HepG2 (cell line): ENCODE results near the gene SIRPB2. TPM values are rescaled to one million over a fixed set of nuclear protein-coding genes. Genes with fewer than 3 reads are reported as not detected.

Source experiments
- CHCHD3 ChIP-seq: sonication (generic); formaldehyde crosslinking; IDR thresholded peaks from 2 replicates; pipeline ENCODE4 v1.8.0; 2022; ENCODE audit warnings: mild to moderate bottlenecking, missing genetic modification reagents, moderate library complexity
- DMTF1 ChIP-seq: sonication (generic); formaldehyde crosslinking; IDR thresholded peaks from 2 replicates; pipeline ENCODE4 v1.4.0; 2020; ENCODE audit warnings: mild to moderate bottlenecking, missing genetic modification reagents
- DPF2 ChIP-seq: sonication (generic); formaldehyde crosslinking; IDR thresholded peaks from 2 replicates; pipeline ENCODE4 v1.4.0; 2020; ENCODE audit warnings: mild to moderate bottlenecking, low read depth, missing genetic modification reagents, borderline replicate concordance
- EED ChIP-seq: sonication (generic); formaldehyde crosslinking; IDR thresholded peaks from 2 replicates; pipeline ENCODE4 v1.5.0; 2020; ENCODE audit warnings: mild to moderate bottlenecking, missing genetic modification reagents
- ETV6 ChIP-seq: sonication (generic); formaldehyde crosslinking; conservative IDR thresholded peaks from 2 replicates; pipeline ENCODE4 v1.4.0; 2020; ENCODE audit warnings: missing genetic modification reagents
- FOSL1 ChIP-seq: sonication (generic); formaldehyde crosslinking; IDR thresholded peaks from 2 replicates; pipeline ENCODE4 v1.9.0; 2021; ENCODE audit warnings: missing genetic modification reagents, borderline replicate concordance
- KLF16 ChIP-seq, 2 experiments: sonication (generic) in 1 of 2; formaldehyde crosslinking in 1 of 2; IDR thresholded peaks; 2 replicates each; pipeline versions ENCODE4 v1.6.1 to v1.8.0; 2016 to 2023; ENCODE audit warnings: missing genetic modification reagents in 2 of 2, missing compliant biosample characterization in 1 of 2
- MAZ ChIP-seq, 2 experiments: sonication (generic) in 1 of 2; formaldehyde crosslinking in 1 of 2; IDR thresholded peaks; 2 replicates each; pipeline versions ENCODE4 v1.5.0 to v1.6.1; 2012 to 2020; ENCODE audit warnings: low read depth in 2 of 2, mild to moderate bottlenecking in 2 of 2, borderline replicate concordance in 1 of 2, improper control_type of control experiment in 1 of 2, low read length in 1 of 2, missing genetic modification reagents in 1 of 2, moderate library complexity in 1 of 2
- NAIF1 ChIP-seq: sonication (generic); formaldehyde crosslinking; IDR thresholded peaks from 2 replicates; pipeline ENCODE4 v1.5.0; 2020; ENCODE audit warnings: mild to moderate bottlenecking, missing genetic modification reagents, borderline replicate concordance
- RFXANK ChIP-seq: IDR thresholded peaks from 2 replicates; pipeline ENCODE4 v1.6.1; 2016
- SAFB2 ChIP-seq: sonication (generic); formaldehyde crosslinking; IDR thresholded peaks from 2 replicates; pipeline ENCODE4 v1.5.1; 2020; ENCODE audit warnings: missing genetic modification reagents, low read depth, mild to moderate bottlenecking, borderline replicate concordance
- SNRNP70 ChIP-seq: fragments of 200-400 bp; formaldehyde crosslinking; IDR thresholded peaks from 2 replicates; pipeline ENCODE4 v1.6.1; 2017; ENCODE audit warnings: mild to moderate bottlenecking, low read depth, low read length, moderate library complexity
- STAG1 ChIP-seq: sonication (generic); formaldehyde crosslinking; IDR thresholded peaks from 2 replicates; pipeline ENCODE4 v1.4.0; 2020; ENCODE audit warnings: missing genetic modification reagents
- ZBTB21 ChIP-seq: sonication (generic); formaldehyde crosslinking; IDR thresholded peaks from 2 replicates; pipeline ENCODE4 v1.4.0; 2020; ENCODE audit warnings: missing genetic modification reagents
- ZNF276 ChIP-seq: sonication (generic); formaldehyde crosslinking; IDR thresholded peaks from 2 replicates; pipeline ENCODE4 v1.4.0; 2020; ENCODE audit warnings: mild to moderate bottlenecking, low read depth, missing genetic modification reagents
- ZNF30 ChIP-seq: sonication (generic); formaldehyde crosslinking; IDR thresholded peaks from 2 replicates; pipeline ENCODE4 v1.5.0; 2020; ENCODE audit warnings: mild to moderate bottlenecking, missing genetic modification reagents
- ZNF670 ChIP-seq: sonication (generic); formaldehyde crosslinking; IDR thresholded peaks from 2 replicates; pipeline ENCODE4 v1.8.0; 2022; ENCODE audit warnings: mild to moderate bottlenecking, missing genetic modification reagents, borderline replicate concordance
- ZNF772 ChIP-seq: sonication (generic); formaldehyde crosslinking; IDR thresholded peaks from 2 replicates; pipeline ENCODE4 v1.5.0; 2020; ENCODE audit warnings: mild to moderate bottlenecking, missing genetic modification reagents
- ZNF777 ChIP-seq: sonication (generic); formaldehyde crosslinking; IDR thresholded peaks from 2 replicates; pipeline ENCODE4 v1.4.0; 2020; ENCODE audit warnings: missing genetic modification reagents
- ZSCAN29 ChIP-seq: sonication (generic); formaldehyde crosslinking; conservative IDR thresholded peaks from 2 replicates; pipeline ENCODE4 v1.4.0; 2020; ENCODE audit warnings: mild to moderate bottlenecking, missing genetic modification reagents
- polyA plus RNA-seq, 8 experiments: library from polyadenylated mRNA; depleted of rRNA in 3 of 8; stranded (reverse) in 7 of 8; unstranded in 1 of 8; fragments of >200 nt; fragmentation: Illumina TruSeq in 4 of 8; extraction: Trizol in 4 of 8; gene quantifications; 2 replicates each; pipeline versions ENCODE4 v1.2.1 to v1.2.3, GENCODE V29; 2011 to 2016; ENCODE audit warnings: low read depth in 4 of 8, missing spikeins in 1 of 8, mixed read lengths in 1 of 8; ENCODE audit not compliant: insufficient read depth in 1 of 8
- total RNA-seq, 5 experiments: library from RNA; depleted of rRNA; stranded (reverse); fragments of >200 nt; fragmentation: Illumina TruSeq; extraction: Trizol; gene quantifications; 2 replicates each; pipeline ENCODE4 v1.2.3, GENCODE V29; 2016; ENCODE audit warnings: low read depth in 1 of 5
- TF ChIP-seq, protein P1 (sequence below): sonication (generic); formaldehyde crosslinking; IDR thresholded peaks from 2 replicates; pipeline ENCODE4 v1.8.0; 2022; ENCODE audit warnings: missing genetic modification reagents, mild to moderate bottlenecking, borderline replicate concordance
- TF ChIP-seq, protein P2 (sequence below): sonication (generic); formaldehyde crosslinking; IDR thresholded peaks from 2 replicates; pipeline ENCODE4 v1.8.1; 2023; ENCODE audit warnings: mild to moderate bottlenecking, missing genetic modification reagents
- TF ChIP-seq, protein P3 (sequence below): sonication (generic); formaldehyde crosslinking; IDR thresholded peaks from 2 replicates; pipeline ENCODE4 v1.8.0; 2022; ENCODE audit warnings: low read depth, missing genetic modification reagents

Gene SIRPB2
- total and polyA plus RNA-seq, 2 of the 13 experiments (the other 11 are each of a cell fraction or from before 2014, with no cell fraction given) = not detected

DNA sequence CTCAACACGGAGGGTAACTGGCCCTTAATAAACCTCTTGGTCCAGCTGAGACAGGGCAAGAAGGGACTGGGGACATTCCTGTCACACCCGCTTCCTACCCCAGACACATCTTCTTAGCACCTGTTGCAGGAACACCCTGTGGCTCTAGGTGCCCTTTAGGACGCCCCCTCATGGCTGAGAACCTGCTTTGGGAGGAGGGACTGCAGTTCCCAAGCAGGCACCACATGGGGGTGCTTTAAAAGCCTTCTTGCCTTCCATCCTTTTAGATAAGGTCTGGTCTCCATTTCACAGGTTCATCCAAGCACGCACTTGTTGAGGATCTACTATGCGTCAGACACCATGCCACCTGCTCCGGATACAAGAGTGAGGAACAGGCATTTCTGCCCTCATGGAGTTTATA is 51.2 kb downstream of the SIRPB2 start (continued):
- no peak for TF ChIP-seq ZNF670
- no peak for TF ChIP-seq KLF16 (CRISPR knock-in tag; IDR thresholded peaks at IDR 0.05)
- TF ChIP-seq FOSL1 = no peak
- TF ChIP-seq ZNF777 = no peak
- TF ChIP-seq ZNF772 = no peak
- TF ChIP-seq ZNF276 (CRISPR knock-in tag) = 0 out of 2 replicates have a peak, but pooled peaks have one; percentile 23
- TF ChIP-seq EED (CRISPR knock-in tag) = no peak
- no peak for TF ChIP-seq RFXANK (CRISPR knock-in tag)
- TF ChIP-seq, protein P1, sequence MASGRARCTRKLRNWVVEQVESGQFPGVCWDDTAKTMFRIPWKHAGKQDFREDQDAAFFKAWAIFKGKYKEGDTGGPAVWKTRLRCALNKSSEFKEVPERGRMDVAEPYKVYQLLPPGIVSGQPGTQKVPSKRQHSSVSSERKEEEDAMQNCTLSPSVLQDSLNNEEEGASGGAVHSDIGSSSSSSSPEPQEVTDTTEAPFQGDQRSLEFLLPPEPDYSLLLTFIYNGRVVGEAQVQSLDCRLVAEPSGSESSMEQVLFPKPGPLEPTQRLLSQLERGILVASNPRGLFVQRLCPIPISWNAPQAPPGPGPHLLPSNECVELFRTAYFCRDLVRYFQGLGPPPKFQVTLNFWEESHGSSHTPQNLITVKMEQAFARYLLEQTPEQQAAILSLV = 0 out of 2 replicates have a peak, but pooled peaks have one; percentile 29
- peak; percentile 51 for TF ChIP-seq STAG1 (CRISPR knock-in tag)
- TF ChIP-seq SNRNP70 = no peak
- no peak for TF ChIP-seq ETV6 (CRISPR knock-in tag)
- TF ChIP-seq, protein P2, sequence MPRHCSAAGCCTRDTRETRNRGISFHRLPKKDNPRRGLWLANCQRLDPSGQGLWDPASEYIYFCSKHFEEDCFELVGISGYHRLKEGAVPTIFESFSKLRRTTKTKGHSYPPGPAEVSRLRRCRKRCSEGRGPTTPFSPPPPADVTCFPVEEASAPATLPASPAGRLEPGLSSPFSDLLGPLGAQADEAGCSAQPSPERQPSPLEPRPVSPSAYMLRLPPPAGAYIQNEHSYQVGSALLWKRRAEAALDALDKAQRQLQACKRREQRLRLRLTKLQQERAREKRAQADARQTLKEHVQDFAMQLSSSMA (CRISPR knock-in tag) = 0 out of 2 replicates have a peak, but pooled peaks have one; percentile 46
- no peak for TF ChIP-seq DMTF1 (CRISPR knock-in tag)
- no peak for TF ChIP-seq CHCHD3
- TF ChIP-seq, protein P3, sequence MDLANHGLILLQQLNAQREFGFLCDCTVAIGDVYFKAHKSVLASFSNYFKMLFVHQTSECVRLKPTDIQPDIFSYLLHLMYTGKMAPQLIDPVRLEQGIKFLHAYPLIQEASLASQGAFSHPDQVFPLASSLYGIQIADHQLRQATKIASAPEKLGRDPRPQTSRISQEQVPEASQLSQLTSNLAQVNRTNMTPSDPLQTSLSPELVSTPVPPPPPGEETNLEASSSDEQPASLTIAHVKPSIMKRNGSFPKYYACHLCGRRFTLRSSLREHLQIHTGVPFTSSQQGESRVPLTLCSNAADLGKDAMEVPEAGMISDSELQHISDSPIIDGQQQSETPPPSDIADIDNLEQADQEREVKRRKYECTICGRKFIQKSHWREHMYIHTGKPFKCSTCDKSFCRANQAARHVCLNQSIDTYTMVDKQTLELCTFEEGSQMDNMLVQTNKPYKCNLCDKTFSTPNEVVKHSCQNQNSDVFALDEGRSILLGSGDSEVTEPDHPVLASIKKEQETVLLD (CRISPR knock-in tag) = no peak
- TF ChIP-seq ZNF30 (CRISPR knock-in tag) = no peak
- 0 out of 2 replicates have a peak, but pooled peaks have one; percentile 53 for TF ChIP-seq SAFB2 (CRISPR knock-in tag)
- TF ChIP-seq ZBTB21 (CRISPR knock-in tag) = no peak
- TF ChIP-seq MAZ (IDR thresholded peaks at IDR 0.05; ENCODE audit: borderline replicate concordance, low read depth, low read length) = no peak
- no peak for TF ChIP-seq MAZ (CRISPR knock-in tag; IDR thresholded peaks at IDR 0.05; ENCODE audit: low read depth)
- no peak for TF ChIP-seq NAIF1
- no peak for TF ChIP-seq DPF2 (CRISPR knock-in tag)
- TF ChIP-seq ZSCAN29 (CRISPR knock-in tag) = no peak
